H1 (cell line): ENCODE results near the gene PUS3. TPM values are rescaled to one million over a fixed set of nuclear protein-coding genes. Genes with fewer than 3 reads are reported as not detected.

Experiments used
- CTCF ChIA-PET: fragments of 300-600 bp; sonication (Branson Sonifier 250); formaldehyde crosslinking; loops from one replicate; lab custom pipeline; 2021; ENCODE audit not compliant: partially characterized antibody; lab: Charles Lee
- POLR2A ChIA-PET: fragments of 300-600 bp; sonication (Branson Sonifier 250); formaldehyde crosslinking; loops from one replicate; lab custom pipeline; 2021; ENCODE audit warnings: inconsistent platforms; ENCODE audit not compliant: partially characterized antibody; lab: Charles Lee
- DNase-seq, 2 experiments: peaks; one replicate each; pipeline versions ENCODE4 v3.0.0 to v3.0.0-alpha.2; 2010 to 2022; ENCODE audit warnings: low spot score in 2 of 2, low read depth in 1 of 2, mixed read lengths in 1 of 2
- FAIRE-seq: peaks from 2 replicates; lab custom pipeline; 2011; peaks lifted over from hg19 to GRCh38; lab: Jason Lieb, UNC
- H2AFZ ChIP-seq: 2 replicates; pipeline ENCODE4 v1.8.1; 2012; ENCODE audit warnings: low read length, inconsistent platforms
- H2AK5ac ChIP-seq: 2 replicates; pipeline ENCODE4 v1.6.1; 2013; ENCODE audit warnings: low read depth, low read length
- H2BK120ac ChIP-seq: replicated peaks from 2 replicates; pipeline ENCODE3; 2013; ENCODE audit warnings: low read depth, low read length, inconsistent platforms
- H2BK12ac ChIP-seq: 2 replicates; pipeline ENCODE4 v1.6.1; 2013; ENCODE audit warnings: low read depth, low read length
- H2BK15ac ChIP-seq: 2 replicates; pipeline ENCODE4 v1.6.1; 2013; ENCODE audit warnings: low read length
- H2BK20ac ChIP-seq: 2 replicates; pipeline ENCODE4 v1.6.1; 2013; ENCODE audit warnings: low read length
- H2BK5ac ChIP-seq: 2 replicates; pipeline ENCODE4 v1.6.1; 2013; ENCODE audit warnings: low read depth, low read length
- H3K14ac ChIP-seq: 2 replicates; pipeline ENCODE4 v1.6.1; 2013; ENCODE audit warnings: inconsistent platforms; ENCODE audit not compliant: insufficient read length
- H3K18ac ChIP-seq: 2 replicates; pipeline ENCODE4 v1.6.1; 2013; ENCODE audit warnings: low read length; ENCODE audit errors: extremely low read depth
- H3K23ac ChIP-seq: 2 replicates; pipeline ENCODE4 v1.6.1; 2013; ENCODE audit warnings: inconsistent platforms; ENCODE audit not compliant: insufficient read length
- H3K23me2 ChIP-seq: 2 replicates; pipeline ENCODE4 v1.6.1; 2013; ENCODE audit warnings: low read depth, low read length
- H3K27ac ChIP-seq: 2 replicates; pipeline ENCODE4 v1.6.1; 2011; ENCODE audit warnings: low read depth, low read length, inconsistent platforms
- H3K27me3 ChIP-seq, 4 experiments: replicated peaks in 1 of 4; 1 replicate in 1 of 4; 2 replicates in 3 of 4; pipeline versions ENCODE4 v1.6.1 to v1.8.1; 2011 to 2013; ENCODE audit warnings: low read length in 3 of 4, mild to moderate bottlenecking in 3 of 4, inconsistent platforms in 2 of 4, mixed read lengths in 2 of 4, moderate library complexity in 1 of 4; ENCODE audit not compliant: control insufficient read depth in 3 of 4, insufficient read depth in 3 of 4; ENCODE audit errors: extremely low read depth in 1 of 4
- H3K36me3 ChIP-seq, 4 experiments: 2 replicates each; pipeline versions ENCODE4 v1.6.1 to v1.8.1; 2011 to 2013; ENCODE audit warnings: mild to moderate bottlenecking in 4 of 4, low read length in 3 of 4, moderate library complexity in 2 of 4, control low read depth in 1 of 4, inconsistent platforms in 1 of 4; ENCODE audit not compliant: insufficient read depth in 4 of 4, control insufficient read depth in 2 of 4
- H3K4ac ChIP-seq: replicated peaks from 2 replicates; pipeline ENCODE3; 2013; ENCODE audit warnings: low read length, low read depth, mixed read lengths, inconsistent platforms; ENCODE audit not compliant: insufficient read length
- H3K4me1 ChIP-seq, 4 experiments: replicated peaks in 1 of 4; 1 replicate in 1 of 4; 2 replicates in 3 of 4; pipeline versions ENCODE4 v1.6.1 to v1.8.1; 2011 to 2013; ENCODE audit warnings: low read length in 3 of 4, inconsistent platforms in 2 of 4, mixed read lengths in 1 of 4; ENCODE audit not compliant: insufficient read depth in 4 of 4, control insufficient read depth in 3 of 4
- H3K4me2 ChIP-seq, 2 experiments: 2 replicates each; pipeline versions ENCODE4 v1.6.1 to v1.8.1; 2011 to 2013; ENCODE audit warnings: low read depth in 2 of 2, low read length in 2 of 2, control low read depth in 1 of 2, inconsistent platforms in 1 of 2, mild to moderate bottlenecking in 1 of 2; ENCODE audit not compliant: insufficient read depth in 1 of 2
- H3K4me3 ChIP-seq, 4 experiments: fragments of 200-600, 300-600 bp in 1 of 4; sonication (generic), shearing (Covaris generic), sonication (Bioruptor Twin) in 1 of 4; 2 replicates each; pipeline versions ENCODE4 v1.5.1 to v1.8.1; 2011 to 2016; ENCODE audit warnings: low read length in 4 of 4, low read depth in 3 of 4, control low read depth in 2 of 4, inconsistent platforms in 2 of 4, mild to moderate bottlenecking in 2 of 4, mixed read lengths in 1 of 4, moderate library complexity in 1 of 4; ENCODE audit not compliant: insufficient read depth in 2 of 4; ENCODE audit errors: extremely low read depth in 1 of 4
- H3K56ac ChIP-seq: replicated peaks from 2 replicates; pipeline ENCODE3; 2013; ENCODE audit warnings: low read depth, mild to moderate bottlenecking, mixed read lengths, low read length, inconsistent platforms; ENCODE audit not compliant: insufficient read length
- H3K79me1 ChIP-seq: 2 replicates; pipeline ENCODE4 v1.6.1; 2013; ENCODE audit warnings: low read depth, low read length, control low read depth
- H3K79me2 ChIP-seq, 2 experiments: 2 replicates each; pipeline versions ENCODE4 v1.6.1 to v1.8.1; 2012 to 2013; ENCODE audit warnings: low read length in 2 of 2, mild to moderate bottlenecking in 2 of 2, inconsistent platforms in 1 of 2; ENCODE audit not compliant: insufficient read depth in 2 of 2, control insufficient read depth in 1 of 2
- H3K9ac ChIP-seq, 4 experiments: replicated peaks in 1 of 4; 1 replicate in 1 of 4; 2 replicates in 3 of 4; pipeline versions ENCODE4 v1.6.1 to v1.8.1; 2011 to 2013; ENCODE audit warnings: low read depth in 3 of 4, low read length in 3 of 4, control low read depth in 2 of 4, mild to moderate bottlenecking in 2 of 4, moderate library complexity in 2 of 4, inconsistent platforms in 1 of 4; ENCODE audit errors: extremely low read depth in 1 of 4
- H3K9me3 ChIP-seq, 2 experiments: 2 replicates each; pipeline versions ENCODE4 v1.6.1 to v1.8.1; 2012 to 2013; ENCODE audit warnings: mild to moderate bottlenecking in 2 of 2, moderate library complexity in 2 of 2, control low read depth in 1 of 2, inconsistent platforms in 1 of 2, low read depth in 1 of 2, low read length in 1 of 2, mixed read lengths in 1 of 2; ENCODE audit not compliant: insufficient read depth in 2 of 2
- H4K20me1 ChIP-seq, 2 experiments: replicated peaks in 1 of 2; 2 replicates each; pipeline versions ENCODE3 to v1.8.1; 2011 to 2013; ENCODE audit warnings: inconsistent platforms in 2 of 2, low read length in 2 of 2, mild to moderate bottlenecking in 1 of 2; ENCODE audit not compliant: insufficient read depth in 2 of 2, control insufficient read depth in 1 of 2
- H4K5ac ChIP-seq: 2 replicates; pipeline ENCODE4 v1.6.1; 2013; ENCODE audit warnings: low read length, low read depth, mixed read lengths, inconsistent platforms; ENCODE audit not compliant: insufficient read length
- H4K8ac ChIP-seq: 2 replicates; pipeline ENCODE4 v1.8.0; 2013; ENCODE audit warnings: mild to moderate bottlenecking, moderate library complexity, low read length, inconsistent platforms; ENCODE audit not compliant: insufficient read depth; ENCODE audit errors: extremely low read depth
- H4K91ac ChIP-seq: replicated peaks from 2 replicates; pipeline ENCODE3; 2013; ENCODE audit warnings: low read length, mixed read lengths, inconsistent platforms; ENCODE audit not compliant: insufficient read length
- HDAC2 ChIP-seq, 2 experiments: fragments of 300-600 bp in 1 of 2; sonication (generic) in 1 of 2; IDR thresholded peaks; 2 replicates each; pipeline ENCODE4 v1.6.1; 2011 to 2012; ENCODE audit warnings: low read depth in 2 of 2, low read length in 2 of 2, mild to moderate bottlenecking in 2 of 2, moderate library complexity in 2 of 2, borderline replicate concordance in 1 of 2, inconsistent platforms in 1 of 2
- SUZ12 ChIP-seq: fragments of 200-600 bp; sonication (generic); IDR thresholded peaks from 2 replicates; pipeline ENCODE4 v1.6.1; 2012; ENCODE audit warnings: mild to moderate bottlenecking, inconsistent platforms, low read length, moderate library complexity, mixed read lengths
- WGBS, 2 experiments: shearing (Covaris generic) in 1 of 2; methylation state at CpG; one replicate each; pipeline versions ENCODE4 v1.1.6 to v1.1.7; 2013 to 2015; ENCODE audit warnings: low lambda C conversion rate in 2 of 2, mixed read lengths in 2 of 2, inconsistent platforms in 1 of 2, low coverage in 1 of 2, missing lambda C conversion rate in 1 of 2; ENCODE audit not compliant: insufficient replicate concordance in 2 of 2, insufficient coverage in 1 of 2, insufficient read length in 1 of 2; ENCODE audit errors: extremely low coverage in 1 of 2, missing lambda C conversion rate in 1 of 2; 5-methylcytosine and 5-hydroxymethylcytosine counted together
- polyA plus RNA-seq, 7 experiments: library from polyadenylated mRNA; depleted of rRNA in 3 of 7; stranded (reverse) in 5 of 7; unstranded in 2 of 7; fragments of >200 nt in 5 of 7; fragments of 200-250 nt in 2 of 7; gene quantifications; 1 replicate in 5 of 7; 2 replicates in 1 of 7; 4 replicates in 1 of 7; pipeline versions ENCODE4 v1.2.1 to v1.2.3, GENCODE V29; 2011 to 2013; ENCODE audit warnings: missing spikeins in 2 of 7, mixed read lengths in 2 of 7
- total RNA-seq: library from RNA; stranded (reverse); fragmentation: NEBNext Ultra II Directional; extraction: Animal tissue kit (Norgen Biotek cat#: 25700); gene quantifications from 2 replicates; pipeline ENCODE4 v1.2.1, GENCODE V29; 2021

Gene PUS3
- total and polyA plus RNA-seq, 2 of the 8 experiments (the other 6 are each of a cell fraction or from before 2014, with no cell fraction given) = 8.7 to 22.6 TPM

DNA sequence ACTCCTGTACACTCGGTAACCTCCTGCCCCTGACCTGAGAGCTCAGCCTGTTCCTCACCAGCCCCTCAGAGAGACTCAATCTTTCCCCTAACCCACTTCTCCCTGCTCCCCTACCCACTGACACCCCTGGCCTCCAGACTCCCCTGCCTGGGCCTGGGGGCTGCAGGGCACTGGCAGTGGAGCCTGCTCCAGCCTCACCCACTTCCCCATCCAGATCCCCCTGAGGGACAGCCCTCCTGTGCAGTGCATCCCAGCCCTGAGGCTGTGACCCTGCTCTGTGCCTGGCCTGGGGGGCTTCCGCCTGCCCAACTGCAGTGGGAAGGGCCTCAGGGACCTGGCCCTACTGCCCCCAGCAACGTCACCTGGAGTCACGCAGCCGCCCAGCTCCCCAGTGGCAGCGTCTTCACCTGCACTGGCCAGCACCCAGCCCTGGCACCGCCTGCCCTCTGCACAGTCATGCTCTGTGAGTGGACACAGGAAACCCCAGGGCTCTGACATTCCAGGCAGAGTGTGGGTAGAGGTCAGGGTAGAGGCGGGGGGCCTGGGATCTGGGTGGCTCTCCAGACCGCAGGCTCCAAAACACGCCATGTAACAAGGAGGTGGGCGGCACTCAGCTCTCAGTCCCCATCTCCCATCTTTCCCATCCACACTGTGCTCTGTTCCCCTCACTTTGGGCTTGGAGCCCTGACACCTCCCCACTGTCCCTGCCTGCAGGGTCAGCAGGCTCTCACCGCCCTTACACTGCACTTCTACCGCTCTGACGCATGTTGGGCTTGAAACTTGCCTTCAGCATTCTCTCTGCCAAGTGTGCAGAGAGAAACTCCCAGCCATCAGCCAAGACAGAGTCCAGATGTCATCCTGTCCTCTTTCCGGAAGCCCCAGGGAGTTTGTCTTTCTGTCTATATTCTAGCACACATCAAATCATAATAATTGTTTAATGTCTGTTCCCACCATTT, 48.0 kb upstream of the PUS3 start:
- H3K27ac ChIP-seq = no peak overlapping the region
- no peaks in the 10 kb centered on the region for H3K23me2 ChIP-seq
- peak overlapping the region; percentile 10 for H4K91ac ChIP-seq
- no peak overlapping the region for H2BK12ac ChIP-seq
- H2BK5ac ChIP-seq = peak overlapping the region; percentile 37; the same call in 1 of the 2 replicates
- H2AFZ ChIP-seq = no peak overlapping the region
- peaks cover 0 to 2% (median 0%) of the 10 kb centered on the region in 4 experiments; a peak in 3 of 7 replicates for H3K4me1 ChIP-seq
- FAIRE-seq = no peak
- no peak overlapping the region for H2BK15ac ChIP-seq
- H3K79me1 ChIP-seq = no peaks in the 10 kb centered on the region
- H3K36me3 ChIP-seq = no peaks in the 10 kb centered on the region; a peak in 1 of 8 replicates
- no peaks in the 10 kb centered on the region for H3K27me3 ChIP-seq
- H4K20me1 ChIP-seq = no peaks in the 10 kb centered on the region
- no peak overlapping the region for H2BK20ac ChIP-seq
- CTCF ChIA-PET = interaction anchor here (0.6 to 3.8 kb wide), 5 partner anchors 8 to 580 kb away, joined by 3 to 31 read pairs (median 4); no protein-coding TSS in a partner anchor
- no peak overlapping the region for H3K4me3 ChIP-seq
- H2AK5ac ChIP-seq = no peak overlapping the region
- POLR2A ChIA-PET = interaction anchor here (1.5 to 1.8 kb wide), 2 partner anchors 9 kb away, joined by 4 to 5 read pairs; no protein-coding TSS in a partner anchor
- H3K9ac ChIP-seq = no peak overlapping the region
- H3K56ac ChIP-seq = no peak overlapping the region
- no peak overlapping the region for H3K4me2 ChIP-seq
- no peak overlapping the region for H3K18ac ChIP-seq
- no peak overlapping the region for H3K14ac ChIP-seq
- 91% methylated on average over 11 of the region's 15 CpGs; no CpG with 5 or more reads in 1 of the 2 experiments for WGBS, 2 experiments
- H4K8ac ChIP-seq = peak overlapping the region; percentile 15
- no peak overlapping the region for H4K5ac ChIP-seq
- no peak overlapping the region for H2BK120ac ChIP-seq
- H3K79me2 ChIP-seq = no peaks in the 10 kb centered on the region
- TF ChIP-seq SUZ12 (no peak), HDAC2 (IDR thresholded peaks at IDR 0.05; ENCODE audit: borderline replicate concordance in 1 of 2, low read depth in 2 of 2, low read length in 2 of 2) (no peak)
- DNase-seq = no peak
- no peak overlapping the region for H3K23ac ChIP-seq
- H3K4ac ChIP-seq = no peak overlapping the region
- H3K9me3 ChIP-seq = no peaks in the 10 kb centered on the region
